Fibroblast of the conjunctiva (primary cell): Measurements from ENCODE around the gene IGF1R.
"Not testable (repeated sequence)": the region's sequence is repeated elsewhere in the genome, so short reads cannot be mapped to it uniquely, and the experiment has no call there.

ENCODE experiments used
- DNase-seq: peaks from one replicate; pipeline ENCODE4 v3.0.0-alpha.2; 2010; ENCODE audit warnings: low read depth

The IGF1R gene

DNA sequence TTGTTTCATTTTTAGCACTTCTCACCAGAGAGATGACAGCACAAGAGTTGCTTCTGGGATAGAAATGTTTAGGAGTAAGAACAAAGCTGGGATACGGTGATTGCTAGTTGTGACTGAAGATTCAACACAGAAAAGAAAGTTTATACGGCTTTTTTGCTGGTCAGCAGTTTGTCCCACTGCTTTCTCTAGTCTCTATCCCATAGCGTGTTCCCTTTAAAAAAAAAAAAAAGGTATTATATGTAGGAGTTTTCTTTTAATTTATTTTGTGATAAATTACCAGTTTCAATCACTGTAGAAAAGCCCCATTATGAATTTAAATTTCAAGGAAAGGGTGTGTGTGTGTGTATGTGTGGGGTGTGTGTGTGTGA lies 311.3 kb downstream of the IGF1R start:
- no peak for DNase-seq

DNA sequence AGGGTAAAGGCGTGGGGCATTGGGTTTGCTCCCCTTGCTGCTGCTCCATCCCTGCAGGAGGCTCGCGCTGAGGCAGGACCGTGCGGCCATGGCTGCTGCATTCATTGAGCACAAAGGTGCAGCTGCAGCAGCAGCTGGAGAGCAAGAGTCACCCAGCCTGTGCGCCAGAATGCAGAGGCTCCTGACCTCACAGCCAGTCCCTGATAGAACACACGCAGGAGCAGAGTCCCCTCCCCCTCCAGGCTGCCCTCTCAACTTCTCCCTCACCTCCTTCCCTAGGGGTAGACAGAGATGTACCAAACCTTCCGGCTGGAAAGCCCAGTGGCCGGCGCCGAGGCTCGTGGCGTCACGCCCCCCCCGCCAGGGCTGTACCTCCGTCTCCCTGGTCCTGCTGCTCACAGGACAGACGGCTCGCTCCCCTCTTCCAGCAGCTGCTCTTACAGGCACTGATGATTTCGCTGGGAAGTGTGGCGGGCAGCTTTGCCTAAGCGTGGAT lies 312.3 kb downstream of the IGF1R start:
- no peak for DNase-seq

DNA sequence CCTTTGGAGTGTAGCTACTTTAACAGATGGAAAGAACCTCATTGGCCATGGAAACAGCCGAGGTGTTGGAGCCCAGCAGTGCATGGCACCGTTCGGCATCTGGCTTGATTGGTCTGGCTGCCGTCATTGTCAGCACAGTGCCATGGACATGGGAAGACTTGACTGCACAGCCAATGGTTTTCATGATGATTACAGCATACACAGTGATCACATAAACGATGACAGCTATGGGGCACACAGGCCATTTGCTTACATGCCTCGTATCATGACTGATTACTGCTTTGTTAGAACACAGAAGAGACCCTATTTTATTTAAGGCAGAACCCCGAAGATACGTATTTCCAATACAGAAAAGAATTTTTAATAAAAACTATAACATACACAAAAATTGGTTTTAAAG lies 315.1 kb downstream of the IGF1R start:
- DNase-seq, result no peak

DNA sequence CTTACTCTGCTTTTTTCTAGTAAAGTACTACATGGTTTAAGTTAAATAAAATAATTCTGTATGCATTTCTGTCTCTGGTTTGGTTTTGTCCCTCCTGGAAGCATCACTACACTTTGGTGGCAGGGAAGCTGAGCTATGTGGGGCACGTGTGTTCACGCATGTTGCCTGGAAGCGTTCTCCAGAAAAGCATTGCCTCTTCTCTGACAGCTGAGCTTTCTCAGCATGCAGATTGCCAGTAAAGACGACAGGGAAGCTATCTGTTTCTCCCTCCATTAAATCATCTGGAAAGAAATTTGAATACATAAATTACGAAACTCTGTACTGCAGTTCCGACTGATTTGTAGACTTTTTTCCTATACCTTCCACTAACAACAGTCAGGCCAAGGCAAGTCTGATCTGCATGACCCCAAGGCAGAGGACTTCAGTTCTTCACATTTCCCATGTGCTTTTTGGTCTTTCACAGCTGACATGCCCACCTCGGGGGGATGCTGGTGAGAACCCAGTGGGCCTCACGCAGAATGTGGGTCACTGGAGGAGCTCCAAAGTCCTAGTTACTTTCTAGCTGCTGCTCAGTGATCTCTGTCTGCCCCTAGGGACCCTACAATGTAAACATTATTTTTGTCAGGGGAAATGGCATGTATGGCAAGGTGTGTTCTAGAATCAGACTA lies 316.3 kb downstream of the IGF1R start:
- DNase-seq, result no peak

DNA sequence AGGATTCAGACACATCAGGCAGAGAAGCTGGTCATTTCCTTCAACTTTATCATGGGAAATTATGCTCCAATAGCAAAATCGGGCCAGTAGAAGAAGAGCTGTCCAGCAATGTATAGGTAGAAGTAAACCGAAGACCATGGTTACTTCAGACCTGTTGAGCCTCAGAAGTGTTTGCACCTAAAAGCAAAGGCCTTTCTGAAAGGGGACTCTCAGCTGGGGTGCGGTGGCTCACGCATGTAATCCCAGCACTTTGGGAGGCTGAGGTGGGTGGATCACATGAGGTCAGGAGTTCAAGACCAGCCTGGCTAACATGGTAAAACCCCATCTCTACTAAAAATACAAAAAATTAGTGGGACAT lies 316.8 kb downstream of the IGF1R start:
- DNase-seq, result not testable (repeated sequence)

DNA sequence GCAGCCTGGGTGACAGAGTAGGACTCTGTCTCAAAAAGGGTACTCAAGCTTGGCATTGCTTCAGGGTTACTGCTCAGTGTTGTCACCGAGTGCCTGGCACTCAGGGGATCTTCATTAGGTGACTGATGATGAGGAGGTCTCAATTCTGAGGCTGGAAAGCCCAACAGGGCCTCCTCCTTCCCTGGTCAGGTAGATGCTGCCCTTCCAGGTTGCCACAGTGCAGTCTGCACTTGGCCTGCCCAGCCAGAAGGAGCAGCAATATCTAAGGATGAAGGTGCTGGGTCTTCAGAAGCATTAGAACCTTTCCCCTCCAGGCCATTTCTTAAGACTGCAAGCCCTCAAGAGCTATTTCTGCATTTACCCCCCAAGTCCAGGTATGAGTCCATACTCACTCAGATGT lies 317.3 kb downstream of the IGF1R start:
- no peak for DNase-seq

DNA sequence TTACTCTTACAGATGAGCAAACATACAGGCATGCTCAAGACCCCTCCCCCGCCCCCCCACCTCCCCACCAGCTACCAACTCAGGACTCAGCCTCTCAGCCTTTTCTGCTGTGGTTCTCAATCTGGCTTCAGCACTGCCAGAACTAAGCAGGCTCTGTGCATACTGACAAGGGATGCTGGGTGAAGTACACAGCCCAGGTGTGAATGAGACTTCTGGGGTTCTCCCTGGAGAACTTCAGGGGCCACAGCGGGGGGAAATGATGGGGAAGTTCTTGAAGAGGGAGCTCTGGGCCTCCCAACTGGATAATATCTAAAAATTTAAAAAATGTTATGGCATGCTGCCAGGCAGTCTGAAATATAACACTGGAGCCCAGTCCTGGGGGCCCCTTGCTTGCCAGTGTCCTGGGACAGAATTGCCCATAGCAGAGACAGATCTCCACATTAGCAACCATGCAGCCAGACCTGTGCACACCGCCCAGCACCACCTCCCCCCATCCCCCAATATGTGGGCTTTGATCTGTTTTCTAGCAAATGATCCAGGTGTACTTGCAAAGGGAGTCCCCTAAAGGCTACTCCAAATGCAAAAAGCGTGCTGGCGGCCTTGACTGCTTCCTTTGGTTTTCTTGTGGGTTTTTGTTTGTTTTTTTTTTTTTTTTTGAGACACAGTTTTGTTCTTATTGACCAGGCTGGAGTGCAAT lies 317.9 kb downstream of the IGF1R start:
- DNase-seq, result no peak

DNA sequence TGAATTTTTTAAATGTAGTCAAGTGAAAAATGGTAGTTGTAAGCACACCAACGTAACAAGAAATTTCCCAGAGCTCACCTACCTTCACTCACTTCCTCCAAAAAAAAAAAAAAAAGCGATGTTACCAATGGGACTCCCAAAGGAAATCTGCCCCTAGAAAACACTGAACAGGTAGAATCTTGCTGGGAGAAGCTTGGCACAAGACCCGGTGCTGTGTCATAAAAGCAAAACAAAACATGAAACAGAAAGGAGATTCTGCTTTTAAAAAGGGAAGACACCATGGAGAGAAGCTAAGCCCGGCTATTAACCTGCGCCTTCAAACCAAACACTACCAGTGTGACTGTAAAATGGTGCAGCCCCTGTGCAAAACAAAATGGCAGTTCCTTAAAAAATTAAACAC lies 318.8 kb downstream of the IGF1R start:
- no peak for DNase-seq

DNA sequence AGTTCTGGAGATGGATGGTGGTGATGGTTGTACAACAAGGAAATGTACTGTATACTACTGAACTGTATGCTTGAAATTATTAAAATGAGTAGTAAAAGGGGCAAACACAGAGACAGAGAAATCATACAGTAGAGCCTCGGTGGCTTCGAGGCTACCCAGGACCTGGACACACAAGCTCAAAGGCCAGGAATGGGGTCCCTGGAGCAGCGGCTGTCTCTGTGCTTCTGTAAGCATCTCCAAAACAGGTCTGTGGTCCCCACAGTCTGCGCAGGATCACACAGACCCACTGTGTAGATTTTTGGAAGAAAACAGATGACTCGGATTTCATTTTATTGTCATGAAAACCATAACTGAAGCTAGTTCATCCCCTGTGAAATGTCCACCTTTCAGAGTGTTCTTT lies 319.6 kb downstream of the IGF1R start:
- no peak for DNase-seq

DNA sequence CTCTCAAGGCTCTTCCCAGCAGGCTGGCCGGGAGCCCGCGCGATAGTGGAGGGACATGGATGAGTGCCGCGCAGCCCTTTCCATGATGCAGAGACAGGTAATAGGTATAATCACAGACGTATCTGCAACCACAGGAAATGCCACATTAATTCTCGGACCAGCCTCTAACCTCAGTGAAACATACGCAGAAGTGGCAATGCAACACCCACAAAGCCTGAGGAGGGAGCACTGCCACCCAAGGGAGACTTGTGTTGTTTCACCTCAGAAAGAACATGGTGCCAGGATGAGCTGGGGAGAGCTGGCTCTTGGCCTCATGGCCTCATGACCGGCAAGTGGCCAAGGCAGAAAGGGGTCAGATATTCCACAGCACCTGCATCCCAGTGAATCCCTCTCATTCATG lies 320.2 kb downstream of the IGF1R start:
- no peak for DNase-seq

DNA sequence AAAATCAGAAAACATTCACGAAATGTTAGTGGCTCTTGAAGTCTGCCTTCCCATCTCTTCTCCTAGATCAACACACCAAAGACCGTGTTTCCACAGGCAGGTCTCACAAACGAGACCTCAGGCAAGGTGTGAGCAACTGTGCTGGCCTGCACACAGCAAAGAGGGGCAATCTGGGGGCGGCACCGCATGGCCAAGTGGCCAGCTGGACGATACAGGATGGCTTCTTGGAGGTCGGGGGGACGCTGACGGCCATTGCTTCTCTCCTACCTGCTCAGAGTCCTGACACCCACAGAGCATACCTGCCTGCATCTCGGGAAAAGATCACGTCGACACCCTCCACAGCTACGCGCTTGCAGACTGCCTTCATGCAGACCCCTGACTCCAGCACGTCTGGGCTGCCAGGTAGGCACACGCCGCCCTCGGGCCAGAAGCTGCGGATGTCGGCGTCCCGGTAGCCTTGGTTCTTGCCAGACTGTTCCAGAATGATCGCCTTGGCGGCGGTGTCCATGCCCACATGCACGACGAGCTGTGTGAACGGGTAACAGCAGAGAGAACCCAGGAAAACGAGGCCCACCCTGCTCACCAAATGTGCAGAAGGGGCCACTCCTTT lies 320.9 kb downstream of the IGF1R start:
- DNase-seq, result no peak

DNA sequence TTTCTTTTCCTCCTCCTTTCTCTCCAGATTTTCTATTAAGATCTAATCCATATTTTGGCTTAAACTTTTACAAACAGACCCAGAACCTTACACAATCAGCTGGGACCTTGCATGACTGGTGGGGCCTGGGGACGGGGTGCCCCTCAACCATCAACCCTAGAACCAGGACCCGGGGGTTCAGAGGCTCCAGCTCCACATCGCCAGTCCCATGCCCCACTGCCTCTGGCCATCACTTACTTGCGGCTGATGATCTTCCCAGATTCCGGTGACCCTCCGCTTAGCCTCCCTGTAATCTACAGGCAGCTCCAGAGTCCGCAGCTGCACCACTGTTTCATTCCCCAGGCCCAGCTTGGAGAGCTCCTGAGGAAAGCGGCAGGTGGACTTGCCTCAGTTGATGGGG lies 322.5 kb downstream of the IGF1R start:
- DNase-seq, result no peak

DNA sequence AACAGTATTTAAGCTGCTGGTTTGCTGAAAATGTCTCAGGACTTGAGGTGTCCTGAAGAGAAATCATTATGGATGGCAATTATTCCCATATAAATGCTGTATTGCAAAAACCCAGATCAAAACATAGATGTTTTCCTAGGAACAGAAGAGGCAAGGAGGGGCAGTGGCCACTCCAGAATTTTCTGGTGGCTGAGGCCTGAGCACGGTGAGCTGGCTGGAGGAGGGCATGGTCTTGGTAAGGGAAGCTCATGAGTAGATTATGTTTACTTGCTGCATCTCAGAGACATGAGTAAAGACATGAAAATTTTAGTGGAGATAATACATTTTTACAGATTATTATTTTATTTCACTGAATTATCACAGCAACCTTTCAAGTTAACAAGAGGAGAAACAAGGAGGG lies 328.2 kb downstream of the IGF1R start:
- DNase-seq, result no peak

DNA sequence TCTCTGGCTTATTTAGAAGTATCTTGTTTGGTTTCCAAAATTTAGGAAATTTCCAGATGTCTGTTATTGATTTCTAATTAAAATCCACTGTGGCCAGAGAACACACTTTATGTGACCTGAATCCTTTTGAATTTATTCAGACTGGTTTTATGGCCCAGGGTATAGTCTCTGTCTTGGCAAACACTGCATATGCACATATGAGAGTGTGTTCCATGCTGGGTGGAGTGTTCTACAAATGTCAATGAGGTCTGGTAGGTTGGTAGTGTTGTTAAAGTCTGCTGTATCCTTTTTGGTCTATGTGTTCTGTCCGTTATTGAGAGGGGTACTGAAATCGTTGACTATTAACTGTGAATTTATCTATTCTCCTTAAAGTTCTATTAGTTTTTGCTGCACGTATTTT lies 329.1 kb downstream of the IGF1R start:
- no peak for DNase-seq

DNA sequence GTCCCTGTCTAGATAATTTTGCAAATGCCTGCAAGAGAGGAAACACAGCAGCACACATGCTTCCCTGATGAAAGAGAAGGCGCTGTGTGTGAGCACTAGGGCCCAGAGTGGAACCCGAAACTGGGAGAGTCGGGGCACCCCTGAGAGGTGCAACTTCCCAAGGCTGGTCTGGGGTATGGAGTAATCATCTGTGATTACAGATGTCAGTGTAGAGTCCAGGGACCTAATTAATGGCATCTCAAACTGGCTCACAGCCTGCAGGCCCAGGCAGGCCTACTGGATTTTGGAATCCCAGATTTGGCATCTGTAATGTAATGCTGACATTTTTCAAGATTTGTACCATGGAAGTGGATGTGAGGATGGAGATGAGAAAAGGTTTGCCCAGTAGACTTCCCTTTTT lies 329.8 kb downstream of the IGF1R start:
- no peak for DNase-seq

DNA sequence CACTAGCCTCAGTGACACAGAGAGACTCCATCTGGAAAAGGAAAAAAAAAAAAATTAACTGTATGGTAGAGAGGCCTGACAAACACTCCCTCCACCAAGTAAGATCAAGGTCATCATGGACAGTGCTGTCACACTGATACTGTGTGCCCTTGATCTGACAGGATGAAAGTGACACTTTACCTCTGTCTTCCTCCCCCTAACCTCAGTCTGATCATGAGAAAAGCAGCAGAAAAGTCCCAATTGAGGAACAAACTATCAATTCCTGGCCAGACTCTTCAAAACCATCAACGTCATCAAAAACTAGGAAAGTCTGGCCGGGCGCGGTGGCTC lies 332.5 kb downstream of the IGF1R start:
- no peak for DNase-seq

DNA sequence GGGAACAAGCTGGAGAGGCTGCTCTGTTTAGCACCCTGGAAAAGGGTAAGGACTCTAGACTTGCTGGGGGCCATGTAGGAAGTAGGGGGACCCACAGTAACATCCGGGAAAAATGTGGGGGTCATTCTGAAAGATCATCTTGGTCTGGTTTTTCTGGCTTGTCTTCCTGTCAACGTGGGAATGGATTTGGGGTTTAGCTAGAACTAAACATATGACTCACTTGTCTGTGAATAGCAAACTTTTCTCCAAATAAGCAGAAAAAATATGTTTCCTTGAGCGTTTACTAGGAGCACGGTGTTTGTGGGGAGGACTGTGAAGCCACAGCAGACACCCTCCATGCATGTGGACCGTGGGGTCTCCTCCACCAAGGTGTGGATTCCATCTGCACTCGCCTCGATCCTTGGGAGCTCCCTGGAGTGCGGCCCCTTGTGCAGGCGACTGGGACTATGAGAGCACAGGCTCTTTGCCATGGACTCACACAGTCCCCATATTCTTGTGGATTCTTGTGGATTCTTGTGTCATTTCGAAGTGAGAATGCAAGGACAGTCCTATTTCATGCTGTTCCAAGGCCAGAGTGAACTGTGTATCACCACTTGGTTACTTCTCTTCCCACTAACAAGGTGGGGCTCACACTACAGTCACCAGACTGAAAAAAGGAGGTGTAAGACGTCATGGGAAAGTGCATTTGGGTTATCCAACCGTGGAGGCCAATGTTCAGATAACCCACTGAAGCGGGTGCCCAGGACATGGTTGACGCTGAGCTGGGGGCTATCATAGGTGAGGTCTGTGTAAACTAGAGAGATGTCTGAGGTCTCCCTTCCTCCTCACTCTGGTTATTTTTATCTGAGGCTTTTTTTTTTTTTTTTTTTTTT lies 333.7 kb downstream of the IGF1R start:
- no peak for DNase-seq

DNA sequence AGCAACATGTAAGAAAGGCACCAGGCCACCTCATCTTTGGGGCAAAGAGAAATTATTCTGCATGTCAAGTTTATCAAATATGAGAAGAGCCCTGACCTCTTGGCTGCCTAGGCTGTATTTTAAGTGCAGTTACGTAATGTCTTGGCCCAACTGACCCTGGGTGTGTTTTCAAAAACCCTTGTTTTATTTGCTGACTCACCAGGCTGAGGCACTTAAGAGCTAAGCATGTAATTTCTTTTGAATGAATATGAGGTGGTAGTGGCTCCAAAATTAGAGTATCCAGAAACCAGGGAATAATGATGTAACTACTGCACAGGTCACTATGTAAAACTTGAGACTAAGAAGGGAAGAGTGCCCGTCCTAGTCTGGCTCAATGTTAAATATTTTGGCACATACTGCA lies 335.0 kb downstream of the IGF1R start:
- DNase-seq, result peak; percentile 58

DNA sequence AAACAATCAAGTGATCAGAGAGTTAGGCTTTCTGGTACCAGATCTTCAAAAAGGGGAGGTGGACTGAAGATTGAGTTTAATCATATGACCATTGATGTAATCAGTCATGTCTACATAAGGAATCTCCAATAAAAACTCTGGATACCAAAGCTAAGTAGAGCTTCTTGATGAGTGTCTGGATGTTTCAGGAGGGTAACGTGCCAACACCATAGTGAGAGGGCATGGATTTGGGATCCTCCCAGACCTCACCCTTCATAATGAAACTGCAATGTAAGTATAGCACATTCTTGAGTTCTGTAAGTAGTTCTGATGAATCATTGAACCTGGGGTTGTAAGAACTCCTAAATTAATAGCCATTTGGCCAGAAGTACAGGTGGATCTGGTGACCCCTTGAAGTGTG lies 337.9 kb downstream of the IGF1R start:
- no peak for DNase-seq

DNA sequence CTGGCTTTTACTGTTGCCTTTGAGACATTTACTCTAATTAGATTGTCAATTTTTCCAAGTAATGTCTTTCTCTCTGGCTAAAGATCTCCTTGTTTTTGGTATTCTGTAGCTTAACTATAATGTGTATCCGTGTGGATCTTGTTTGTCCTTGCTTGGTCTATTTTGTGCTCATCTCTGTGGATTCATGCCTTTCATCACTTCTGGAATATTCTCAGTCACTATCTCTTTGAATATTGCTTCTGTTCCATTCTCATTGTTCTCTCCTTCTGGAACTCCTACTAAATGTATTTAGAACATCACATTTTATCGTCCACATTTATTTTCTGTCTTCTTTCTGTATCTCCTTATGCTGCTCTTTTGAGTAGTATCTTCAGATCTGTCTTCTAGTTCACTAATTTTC lies 346.6 kb downstream of the IGF1R start:
- DNase-seq, result no peak

DNA sequence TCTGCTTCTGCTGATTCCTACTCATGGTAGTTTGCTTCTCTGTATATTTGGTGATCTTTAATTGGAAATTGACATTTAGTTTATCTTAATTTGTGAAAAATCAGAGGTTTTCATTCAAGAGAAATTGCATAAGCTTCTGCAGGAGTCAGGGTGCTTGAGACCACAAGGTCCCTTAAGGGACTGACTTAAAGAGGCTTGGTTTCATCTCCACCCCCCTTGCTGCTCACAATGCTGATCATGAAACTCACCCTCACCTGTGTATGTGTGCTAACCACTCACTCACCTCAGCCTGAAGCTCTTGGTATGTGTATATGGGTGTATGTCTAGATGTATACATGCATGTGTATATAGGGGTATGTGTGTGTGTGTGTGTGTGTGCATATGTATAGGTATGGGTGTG lies 347.8 kb downstream of the IGF1R start:
- no peak for DNase-seq

DNA sequence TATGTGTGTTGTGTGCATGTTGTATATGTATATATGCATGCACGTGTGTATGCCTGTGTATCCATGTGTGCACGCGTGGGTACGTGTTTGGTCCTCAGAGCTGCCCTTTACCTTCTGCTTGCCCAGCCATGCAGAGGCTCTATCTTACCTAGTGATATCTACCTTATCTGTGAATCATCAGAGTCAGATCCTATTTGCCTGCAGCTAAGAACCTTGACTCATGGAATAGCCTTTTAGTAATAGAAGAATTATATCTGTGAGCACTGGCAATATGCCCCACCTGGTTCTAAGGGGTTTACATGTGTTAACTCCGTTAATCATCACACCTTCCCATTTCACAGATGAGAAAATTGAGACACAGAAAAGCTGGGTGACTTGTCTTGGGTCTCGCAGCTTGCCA lies 348.3 kb downstream of the IGF1R start:
- DNase-seq, result no peak

DNA sequence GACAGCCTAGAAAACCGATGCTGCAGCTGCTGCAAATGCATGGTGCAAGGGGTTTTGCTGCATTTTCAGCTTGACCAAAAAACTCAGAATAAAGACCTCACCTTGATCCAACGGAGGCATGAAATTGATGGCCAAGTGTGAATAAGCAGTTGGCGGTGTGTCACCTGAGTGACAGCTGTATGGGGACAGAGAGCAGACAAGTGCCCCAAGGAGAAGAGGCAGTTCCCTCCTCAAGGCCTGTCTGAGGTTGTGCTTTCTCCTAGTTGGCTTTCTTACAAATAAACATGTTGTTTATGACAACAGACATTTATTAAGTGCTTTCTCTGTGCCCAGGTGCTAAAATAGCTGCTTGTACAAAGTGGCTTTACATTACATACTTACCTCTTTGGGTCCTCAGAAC lies 349.0 kb downstream of the IGF1R start:
- DNase-seq, result no peak
